Activated gamma-delta T cell treated with anti-CD3 and anti-CD28 coated beads, Interleukin-2, amount 50 U/mL, for 16 hours (primary cell): Measurements from ENCODE around the gene CCDC71L.
"Not testable (repeated sequence)": the region's sequence is repeated elsewhere in the genome, so short reads cannot be mapped to it uniquely, and the experiment has no call there.

ENCODE experiments used
- DNase-seq: peaks from one replicate; pipeline ENCODE4 v3.0.0-alpha.2; 2020; ENCODE audit warnings: low read depth

The CCDC71L gene

DNA sequence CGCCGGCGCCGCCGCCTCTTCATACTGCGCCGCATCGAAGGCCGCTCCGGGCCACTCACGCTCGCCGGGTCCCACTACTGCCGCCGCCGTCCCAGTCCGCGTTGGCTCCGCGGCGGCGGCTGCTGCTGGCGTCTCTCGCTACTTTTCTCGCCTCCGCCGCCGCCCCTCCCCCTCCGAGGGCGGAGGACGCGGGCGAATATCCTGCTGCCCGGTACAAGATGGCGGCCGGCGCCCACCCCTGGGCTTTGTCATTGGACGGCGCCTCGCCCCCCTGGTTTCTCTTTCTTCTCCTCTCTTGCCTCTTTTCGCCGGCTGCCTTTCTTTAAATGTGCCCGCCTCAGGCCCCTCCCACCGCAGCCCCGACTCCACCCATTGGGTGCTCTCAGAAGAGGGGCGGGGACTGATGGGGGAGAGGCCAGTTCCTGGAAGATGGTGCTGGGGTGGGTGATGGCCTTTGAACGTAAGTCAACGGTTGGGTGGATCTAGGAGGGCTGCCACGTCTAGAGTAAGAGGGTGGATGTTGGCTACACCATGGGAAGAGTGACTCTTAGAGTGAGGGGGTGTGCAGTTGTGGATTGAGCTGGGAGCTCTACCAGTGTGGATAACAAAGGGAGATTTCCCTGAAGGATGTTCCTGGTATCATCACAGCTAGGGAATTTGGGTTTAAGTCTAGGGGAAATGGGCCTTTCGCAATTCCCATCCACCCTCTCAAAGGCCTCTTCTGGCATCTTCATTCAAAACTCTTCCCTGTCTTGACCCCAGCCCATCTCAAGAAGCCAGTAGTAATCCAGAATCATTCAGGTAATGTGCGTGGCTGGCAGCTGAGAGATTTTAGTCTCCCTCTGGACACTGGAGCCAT lies at the start of gene CCDC71L:
CCDC71L (minus strand) TSS at position 297 of the 859 bp plus-strand sequence; CDS start at position 35, 262 bp downstream.
- peak; percentile 87 for DNase-seq

- not testable (repeated sequence) for DNase-seq
Observed at GRCh38 chr7:106709604-106710003, 48.6 kb upstream of the CCDC71L start.

DNA sequence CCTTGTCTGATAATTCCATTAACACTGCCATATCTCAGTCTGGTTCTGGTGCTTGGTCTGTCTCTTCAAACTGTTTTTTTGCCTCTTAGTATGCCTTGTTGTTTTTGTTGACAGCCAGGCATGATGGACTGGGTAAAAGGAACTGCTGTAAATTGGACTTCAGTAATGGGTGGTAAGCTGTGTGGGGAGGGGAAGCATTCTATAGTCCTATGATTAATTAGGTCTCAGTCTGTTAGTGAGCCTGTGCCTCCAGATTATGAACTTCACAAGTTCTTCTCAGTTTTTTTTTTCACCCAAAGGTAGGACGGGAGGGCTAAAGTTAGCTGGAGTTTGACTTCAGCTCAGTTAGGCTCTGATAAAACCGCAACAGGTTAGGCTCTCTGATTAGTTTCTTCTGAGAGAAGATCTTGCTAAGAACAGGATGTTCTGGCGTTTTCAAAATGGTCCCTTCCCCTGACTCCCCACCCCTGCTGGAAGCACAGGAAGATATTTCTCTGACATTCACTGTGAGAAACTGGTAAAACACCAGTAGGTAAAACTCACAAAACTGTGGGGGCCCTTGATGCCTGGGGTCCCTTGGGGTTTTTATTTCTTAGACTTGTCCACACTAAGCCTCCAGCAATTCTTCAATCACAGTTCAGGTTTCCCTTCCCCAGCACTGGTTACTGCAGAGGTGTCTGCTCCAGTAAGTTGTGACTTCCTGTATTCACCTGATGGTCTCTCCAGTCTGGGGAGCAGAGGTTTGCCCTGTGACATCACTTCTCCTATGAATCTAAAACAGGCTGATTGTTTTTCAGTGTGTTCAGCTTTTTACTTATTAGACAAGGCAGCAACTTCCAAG lies 43.3 kb upstream of the CCDC71L start:
- DNase-seq, result no peak

- no peak for DNase-seq
Observed at GRCh38 chr7:106693677-106694353, 32.9 kb upstream of the CCDC71L start.

- DNase-seq, result no peak
Observed at GRCh38 chr7:106692450-106693051, 31.6 kb upstream of the CCDC71L start.

GRCh38 chr7:106688161-106688560 lies 27.2 kb upstream of the CCDC71L start:
- DNase-seq, result not testable (repeated sequence)

- no peak for DNase-seq
Observed at GRCh38 chr7:106683941-106684340, 23.0 kb upstream of the CCDC71L start.

- DNase-seq, result no peak
Observed at GRCh38 chr7:106681815-106682495, 21.0 kb upstream of the CCDC71L start.

DNA sequence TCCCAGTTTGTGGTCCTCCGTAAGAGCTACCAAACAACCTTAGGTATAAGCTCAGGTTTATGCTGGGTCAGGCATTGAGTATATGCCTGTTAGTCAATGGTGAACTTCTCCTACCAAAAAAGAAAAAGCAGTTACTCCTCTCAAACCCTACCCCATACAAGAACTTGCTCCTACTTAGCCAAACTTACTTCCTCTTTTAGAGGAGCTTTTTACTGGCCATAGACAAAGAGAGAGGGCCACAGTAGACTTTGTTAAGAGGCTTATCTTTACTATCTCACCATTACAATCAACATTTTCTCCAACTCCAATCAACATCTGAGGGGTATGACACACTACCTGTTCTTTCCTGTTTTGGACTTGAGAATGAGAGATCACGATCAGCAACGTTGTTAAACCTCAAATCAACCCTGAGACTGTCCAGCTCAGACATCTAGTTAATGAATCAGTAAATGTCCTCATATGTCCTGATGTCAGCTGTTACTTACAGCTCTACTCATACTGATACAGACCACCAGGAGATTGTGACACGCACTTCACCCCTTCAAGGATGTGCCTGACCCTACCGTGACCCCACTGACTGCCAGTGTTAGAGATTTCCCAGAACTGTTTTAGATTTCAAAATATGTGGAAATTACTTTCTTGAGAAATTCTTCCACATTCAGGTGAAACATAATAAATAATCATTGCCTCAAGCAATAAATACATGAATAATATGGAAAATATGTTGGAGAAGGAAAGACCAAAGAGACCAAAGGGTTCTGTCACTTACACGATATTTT lies 18.4 kb upstream of the CCDC71L start:
- DNase-seq, result no peak

DNA sequence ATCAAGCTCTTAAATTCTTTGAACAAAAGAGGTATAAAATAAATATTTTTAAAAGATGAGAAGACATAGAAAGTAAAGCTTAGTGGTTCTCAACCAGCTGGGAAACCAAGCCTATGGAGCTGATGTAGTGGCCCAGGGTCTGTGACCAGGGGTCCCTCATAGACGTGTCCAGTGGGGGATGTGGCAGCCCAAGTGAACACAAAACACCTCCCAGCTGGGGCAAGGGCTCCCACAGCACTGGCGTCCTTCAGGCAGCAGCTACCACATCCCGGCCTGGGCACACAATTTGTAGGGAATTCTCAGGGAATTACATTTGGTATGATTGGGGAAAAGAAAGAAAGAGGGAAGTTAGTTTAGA lies 17.8 kb upstream of the CCDC71L start:
- DNase-seq, result no peak

DNA sequence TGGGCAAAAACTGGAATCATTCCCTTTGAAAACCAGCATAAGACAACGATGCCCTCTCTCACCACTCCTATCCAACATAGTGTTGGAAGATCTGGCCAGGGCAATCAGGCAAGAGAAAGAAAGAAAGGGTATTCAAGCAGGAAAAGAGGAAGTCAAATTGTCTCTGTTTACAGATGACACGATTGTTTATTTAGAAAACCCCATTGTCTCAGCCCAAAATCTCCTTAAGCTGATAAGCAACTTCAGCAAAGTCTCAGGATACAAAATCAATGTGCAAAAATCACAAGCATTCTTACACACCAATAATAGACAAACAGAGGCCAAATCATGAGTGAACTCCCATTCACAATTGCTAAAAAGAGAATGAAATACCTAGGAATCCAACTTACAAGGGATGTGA lies 15.5 kb upstream of the CCDC71L start:
- DNase-seq, result not testable (repeated sequence)

DNA sequence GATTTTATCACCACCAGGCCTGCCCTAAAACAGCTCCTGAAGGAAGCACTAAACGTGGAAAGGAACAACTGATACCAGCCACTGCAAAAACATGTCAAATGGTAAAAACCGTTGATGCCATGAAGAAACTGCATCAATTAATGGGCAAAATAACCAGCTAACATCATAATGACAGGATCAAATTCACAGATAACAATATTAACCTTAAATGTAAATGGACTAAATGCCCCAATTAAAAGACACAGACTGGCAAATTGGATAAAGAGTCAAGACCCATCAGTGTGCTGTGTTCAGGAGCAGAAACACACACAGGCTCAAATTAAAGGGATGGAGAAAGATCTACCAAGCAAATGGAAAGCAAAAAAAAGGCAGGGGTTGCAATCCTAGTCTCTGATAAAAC lies 12.7 kb upstream of the CCDC71L start:
- DNase-seq, result not testable (repeated sequence)

DNA sequence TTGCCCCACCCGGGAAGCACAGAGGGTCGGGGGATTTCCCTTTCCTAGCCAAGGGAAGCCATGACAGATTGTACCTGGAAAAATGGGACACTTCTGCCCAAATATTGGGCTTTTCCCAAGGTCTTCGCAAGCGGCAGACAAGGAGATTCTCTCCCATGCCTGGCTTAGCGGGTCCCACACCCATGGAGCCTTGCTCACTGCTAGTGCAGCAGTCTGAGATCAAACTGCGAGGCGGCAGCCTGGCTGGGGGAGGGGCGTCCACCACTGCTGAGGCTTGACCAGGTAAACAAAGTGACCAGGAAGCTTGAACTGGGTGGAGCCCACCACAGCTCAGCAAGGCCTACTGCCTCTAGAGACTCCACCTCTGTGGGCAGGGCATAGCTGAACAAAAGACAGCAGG lies 11.0 kb upstream of the CCDC71L start:
- not testable (repeated sequence) for DNase-seq

DNA sequence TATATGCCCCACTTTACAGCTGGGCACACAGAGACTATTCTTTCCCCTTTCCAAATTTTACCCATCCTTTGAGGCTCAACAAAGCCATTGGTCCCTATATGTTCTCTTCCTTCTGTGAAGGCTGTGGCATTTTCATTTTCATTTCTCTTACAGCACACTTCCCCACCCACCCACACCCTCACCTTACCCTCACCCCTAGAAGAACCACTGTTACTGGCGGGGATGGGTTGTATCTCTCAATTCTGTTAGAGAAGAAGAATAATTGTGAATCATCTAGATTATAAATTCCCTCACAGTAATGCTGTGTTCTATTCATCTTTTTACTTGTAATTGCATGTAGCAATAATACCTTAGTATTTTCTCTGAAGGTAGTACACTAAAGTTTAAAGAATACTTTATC lies 10.2 kb upstream of the CCDC71L start:
- DNase-seq, result no peak

DNA sequence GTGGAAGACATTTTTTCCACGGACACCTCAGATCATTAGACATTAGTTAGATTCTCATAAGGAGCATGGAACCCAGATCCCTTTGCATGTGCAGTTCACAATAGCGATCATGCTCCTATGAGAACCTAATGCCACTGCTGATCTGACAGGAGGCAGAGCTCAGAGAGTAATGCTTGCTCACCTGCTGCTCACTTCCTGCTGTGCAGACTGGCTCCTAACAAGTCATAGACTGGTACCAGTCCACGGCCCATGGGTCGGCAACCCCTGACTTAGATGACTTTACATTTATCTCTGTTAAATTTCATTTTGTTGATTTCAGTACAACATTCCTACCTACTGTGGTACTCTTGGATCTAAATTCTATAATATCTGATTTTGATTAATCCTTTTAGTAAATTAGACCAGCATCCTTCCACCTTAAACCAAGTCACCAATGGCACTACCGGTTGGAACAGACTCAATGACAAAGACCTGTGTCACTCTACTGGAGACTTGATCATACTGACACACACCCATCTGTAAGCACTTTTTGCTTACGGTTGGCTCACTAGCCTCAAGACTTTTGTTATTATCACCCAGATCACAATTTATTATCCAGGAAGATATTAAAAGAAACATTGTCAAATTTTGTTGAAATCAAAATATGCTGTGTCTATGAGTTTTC lies 8.0 kb upstream of the CCDC71L start:
- no peak for DNase-seq

- no peak for DNase-seq
Observed at GRCh38 chr7:106666353-106666752, 5.4 kb upstream of the CCDC71L start.

GRCh38 chr7:106664343-106664742 lies 3.4 kb upstream of the CCDC71L start:
- no peak for DNase-seq

GRCh38 chr7:106659963-106660861 lies 746 bp downstream of the CCDC71L start:
- peak; percentile 63 for DNase-seq
